GM21423 (cell line): Measurements from ENCODE around the gene CACNA1D.
"Not testable (repeated sequence)": the region's sequence is repeated elsewhere in the genome, so short reads cannot be mapped to it uniquely, and the experiment has no call there.

Source experiments
- ATAC-seq: cut with Tn5 transposase; IDR thresholded peaks from one replicate; pipeline ENCODE4 v1.9.1; 2021; ENCODE audit warnings: mild to moderate bottlenecking, moderate library complexity; ENCODE audit not compliant: unreplicated experiment

Gene CACNA1D

GRCh38 chr3:53570709-53571108, 76.3 kb downstream of the CACNA1D start:
- no peak for ATAC-seq

GRCh38 chr3:53571264-53571663, 76.9 kb downstream of the CACNA1D start:
- no peak for ATAC-seq

- not testable (repeated sequence) for ATAC-seq
These were observed 77.8 kb downstream of the CACNA1D start for GRCh38 chr3:53572184-53572583.

- ATAC-seq, result no peak
These were observed 83.1 kb downstream of the CACNA1D start for GRCh38 chr3:53577506-53577905.

GRCh38 chr3:53579636-53580035, 85.2 kb downstream of the CACNA1D start:
- ATAC-seq, result no peak

- ATAC-seq, result no peak
These were observed 87.3 kb downstream of the CACNA1D start for GRCh38 chr3:53581671-53582070.

- no peak for ATAC-seq
These were observed 88.8 kb downstream of the CACNA1D start for GRCh38 chr3:53583161-53583690.

DNA sequence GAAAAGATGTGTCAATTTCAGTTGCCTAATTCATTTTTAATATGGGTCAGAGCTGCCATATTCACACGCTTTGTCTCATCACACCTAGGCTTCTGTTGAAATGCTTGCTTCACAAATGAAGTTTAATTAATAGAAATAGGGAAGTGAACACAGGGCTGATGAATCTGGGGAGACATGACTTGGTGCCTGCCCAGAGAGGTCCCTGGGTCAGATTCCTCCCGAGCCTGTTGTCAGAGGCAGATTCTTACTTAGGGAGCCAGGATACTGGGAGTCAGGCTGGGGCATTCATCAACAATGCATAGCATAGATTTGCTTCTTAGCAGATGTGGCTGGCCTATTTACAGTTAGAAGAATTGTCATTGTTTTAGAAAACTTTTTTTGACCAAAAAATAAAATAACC, 90.6 kb downstream of the CACNA1D start:
- ATAC-seq, result no peak

DNA sequence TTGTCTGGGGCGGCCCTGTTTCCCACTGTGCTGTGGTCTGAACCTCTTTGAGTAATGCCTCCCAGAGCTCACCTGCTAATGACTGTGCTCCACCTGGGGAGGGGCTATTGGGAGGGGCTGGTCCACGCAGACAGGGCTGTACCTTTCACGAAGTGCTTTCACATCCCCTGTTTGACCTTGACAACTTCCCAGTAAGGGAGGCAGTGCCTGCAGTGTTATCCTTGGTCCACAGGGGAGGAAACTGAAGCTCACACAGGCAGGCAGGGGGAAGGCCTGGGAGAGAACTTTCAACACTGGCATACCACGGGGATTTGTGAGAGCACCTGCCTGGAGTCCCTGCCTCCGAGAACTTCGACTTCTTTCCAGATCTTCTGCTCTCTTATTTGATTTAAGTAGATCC, 91.2 kb downstream of the CACNA1D start:
- no peak for ATAC-seq

DNA sequence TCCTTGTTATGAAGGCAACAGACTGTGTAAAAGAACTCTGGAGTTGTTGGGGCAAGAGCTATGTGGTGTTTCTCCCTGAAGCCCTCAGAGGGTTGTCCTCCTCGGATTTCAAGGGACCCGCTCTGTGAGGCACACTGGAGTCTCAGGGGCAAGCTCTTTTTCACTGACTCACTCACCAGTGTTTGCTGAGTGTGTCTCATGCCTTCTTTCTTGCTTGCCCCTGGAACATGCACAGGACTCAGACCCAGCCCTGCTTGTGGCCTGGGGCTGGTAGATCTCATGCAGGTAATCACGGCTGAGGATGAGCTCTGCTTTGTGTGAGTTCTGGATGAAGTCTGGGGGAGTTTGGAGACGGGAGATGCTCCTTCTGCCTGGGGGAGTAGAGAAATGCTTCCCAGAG, 93.7 kb downstream of the CACNA1D start:
- no peak for ATAC-seq

DNA sequence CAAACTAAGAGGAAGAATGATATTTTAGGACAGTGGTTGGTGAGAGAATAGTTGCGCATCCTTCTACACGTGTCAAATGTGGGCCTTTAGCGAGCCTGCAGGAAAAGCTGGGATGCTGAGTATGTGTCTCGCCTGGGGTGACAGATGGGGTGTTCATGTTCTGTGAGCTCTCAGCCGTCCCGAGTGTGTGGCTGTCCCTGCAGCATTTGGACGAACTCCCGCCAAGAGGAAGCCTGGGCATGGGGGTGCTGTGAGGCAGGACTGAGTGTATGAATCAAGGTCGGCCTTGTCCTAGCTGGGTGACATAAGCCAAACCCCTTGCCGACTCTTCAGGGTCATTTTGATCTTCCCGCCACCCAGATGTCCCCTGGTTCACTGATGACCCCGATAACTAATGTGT, 94.8 kb downstream of the CACNA1D start:
- ATAC-seq, result no peak

DNA sequence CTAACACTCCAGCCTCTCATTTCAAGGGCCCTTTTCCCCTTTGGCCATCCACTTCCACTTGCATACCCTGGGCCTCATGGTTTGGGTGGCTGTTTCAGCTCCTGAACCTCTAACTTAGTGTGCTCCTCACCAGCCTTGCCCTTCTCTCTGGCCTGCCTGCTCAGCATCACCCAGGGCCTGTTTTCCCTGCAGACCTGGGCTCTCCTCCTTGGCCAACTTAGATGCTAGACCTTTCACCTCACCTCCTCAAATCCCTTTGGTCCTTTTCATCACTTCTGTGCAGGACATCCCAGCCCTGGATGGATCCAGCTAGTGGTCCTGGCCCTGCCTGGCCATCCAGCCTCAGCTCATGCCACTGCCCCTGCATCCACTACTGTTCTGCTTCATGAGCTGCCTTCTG, 95.4 kb downstream of the CACNA1D start:
- no peak for ATAC-seq

DNA sequence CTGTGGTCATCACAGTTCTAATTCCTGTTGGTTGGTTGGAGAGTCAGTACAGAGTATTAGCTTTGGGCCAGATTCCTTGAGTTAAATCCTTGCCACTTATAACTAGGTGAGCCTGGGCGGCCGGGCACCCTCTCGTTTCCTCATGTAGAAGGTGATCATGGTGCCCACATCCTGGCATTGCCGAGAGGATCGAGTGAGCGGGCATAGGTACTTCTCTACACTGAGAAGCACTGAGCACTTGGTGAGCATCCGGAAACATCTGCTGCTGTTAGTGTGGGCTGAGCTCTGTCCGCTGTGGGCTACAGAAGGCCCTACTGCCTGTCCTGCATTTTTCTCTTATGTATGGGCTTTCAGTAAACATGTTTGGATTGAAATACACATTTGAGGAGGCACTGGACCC, 96.2 kb downstream of the CACNA1D start:
- no peak for ATAC-seq

DNA sequence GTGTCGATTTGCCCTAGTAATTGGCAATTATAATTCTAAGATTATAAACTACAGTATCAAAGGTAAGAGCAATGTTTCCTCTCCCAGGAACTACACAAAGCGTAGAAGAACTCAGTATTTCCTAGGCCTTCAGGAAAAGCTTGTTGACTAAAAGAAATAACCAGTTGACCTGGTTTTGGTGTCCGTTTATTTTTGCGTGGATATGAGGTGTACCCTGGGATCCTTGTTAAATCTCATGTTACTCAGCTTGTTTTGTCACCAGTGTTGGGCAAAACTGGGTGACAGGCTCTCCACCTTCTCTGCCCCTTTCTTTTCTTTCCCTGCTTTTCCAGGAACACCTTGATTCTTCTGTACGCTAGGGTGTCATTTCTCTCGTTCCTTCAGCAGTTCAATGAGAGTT, 97.2 kb downstream of the CACNA1D start:
- ATAC-seq, result no peak

DNA sequence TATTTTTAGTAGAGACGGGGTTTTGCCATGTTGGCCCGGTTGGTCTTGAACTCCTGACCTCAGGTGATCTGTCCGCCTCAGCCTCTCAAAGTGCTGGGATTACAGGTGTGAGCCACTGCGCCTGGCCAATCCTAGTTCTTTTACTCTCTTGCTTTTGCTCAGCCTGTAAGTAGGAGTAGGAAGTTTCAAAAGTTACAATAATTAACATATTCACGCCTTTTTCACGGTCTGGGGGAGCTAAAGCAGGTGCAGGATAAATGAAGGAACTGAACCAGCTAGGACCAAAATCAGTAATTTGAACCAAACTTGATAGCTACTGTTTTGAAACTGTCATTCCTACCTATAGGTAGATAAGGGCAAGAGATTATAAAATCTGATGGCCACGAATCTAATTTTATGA, 98.5 kb downstream of the CACNA1D start:
- no peak for ATAC-seq

DNA sequence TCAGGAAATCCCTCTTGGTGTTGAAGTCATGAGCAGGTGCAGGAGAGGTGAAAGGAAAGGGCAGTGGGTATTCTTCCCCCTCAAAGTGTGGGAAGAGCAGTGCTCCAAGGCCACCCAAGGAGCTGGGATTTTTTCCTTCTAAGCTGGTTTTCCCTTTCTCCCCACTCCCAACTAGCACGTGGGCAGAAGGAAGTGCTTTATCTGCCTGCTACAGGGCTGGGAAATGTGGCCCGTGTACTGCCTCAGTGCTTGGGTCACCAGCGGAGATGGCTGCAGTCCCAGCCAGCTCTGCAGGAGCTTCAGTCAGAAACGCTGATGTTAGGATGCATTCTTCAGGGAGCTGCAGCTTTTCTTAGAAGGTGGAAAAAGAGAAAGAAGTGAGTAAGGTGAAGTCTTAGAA, 99.2 kb downstream of the CACNA1D start:
- ATAC-seq, result no peak

DNA sequence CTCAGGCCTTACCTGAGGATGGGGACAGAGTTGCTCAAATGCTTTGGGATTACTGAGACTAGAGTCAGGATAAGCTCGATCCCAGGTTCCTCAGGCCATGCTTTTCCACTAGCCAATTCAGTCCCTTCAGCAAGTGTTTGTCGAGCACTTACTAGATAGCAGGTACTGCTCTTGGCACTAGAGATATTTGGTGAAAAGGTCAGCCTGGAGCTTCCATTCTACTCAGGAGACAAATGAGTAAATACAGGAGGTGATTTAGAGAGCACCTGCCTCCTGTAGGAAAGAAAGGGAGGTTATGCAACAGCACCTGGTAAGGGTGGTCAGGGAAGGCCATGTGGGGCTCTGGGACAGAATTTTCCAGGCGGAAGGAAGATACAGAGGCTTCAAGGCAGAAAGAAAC, 99.9 kb downstream of the CACNA1D start:
- no peak for ATAC-seq

- no peak for ATAC-seq
These were observed 101.2 kb downstream of the CACNA1D start for GRCh38 chr3:53595660-53596059.

GRCh38 chr3:53597136-53597915, 102.9 kb downstream of the CACNA1D start:
- no peak for ATAC-seq

DNA sequence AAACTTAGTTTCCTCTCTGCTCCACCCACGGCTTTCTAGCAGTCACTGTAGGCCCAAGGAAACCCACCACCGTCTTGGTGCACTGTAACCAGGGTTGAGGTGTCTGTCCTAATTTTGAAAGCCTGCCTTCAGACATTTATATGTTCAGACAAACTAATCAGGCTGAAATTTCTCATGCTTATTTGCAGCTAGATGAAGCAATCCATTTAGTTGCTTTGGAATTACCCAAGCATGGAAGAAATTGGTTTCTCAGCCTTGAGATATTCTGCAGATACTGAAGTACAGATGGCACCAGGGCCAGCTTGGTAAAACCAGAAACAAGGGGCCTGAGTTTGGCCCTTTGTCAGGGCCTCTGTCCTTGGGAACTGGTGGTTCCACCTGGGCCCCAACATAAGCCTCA, 105.4 kb downstream of the CACNA1D start:
- no peak for ATAC-seq

DNA sequence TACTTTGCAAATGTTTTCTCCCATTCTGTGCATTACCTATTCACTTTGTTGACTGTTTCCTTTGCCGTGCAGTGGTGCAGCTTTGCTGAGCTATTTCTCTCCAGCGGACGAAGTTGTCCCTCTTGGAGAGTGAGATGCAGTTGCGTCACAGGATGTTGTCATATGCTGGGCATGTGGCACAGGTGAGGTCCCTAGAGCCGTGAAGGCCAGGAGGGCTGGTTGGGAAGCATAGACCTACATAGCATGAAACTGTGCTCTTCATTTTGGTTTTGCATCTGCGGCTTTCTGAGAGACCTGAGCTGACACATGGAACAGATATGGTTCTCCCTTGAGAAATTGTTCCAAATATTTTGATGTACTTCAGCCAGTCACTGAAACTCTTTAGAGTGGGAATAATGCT, 108.5 kb downstream of the CACNA1D start:
- no peak for ATAC-seq

GRCh38 chr3:53604232-53604631, 109.8 kb downstream of the CACNA1D start:
- ATAC-seq, result no peak

- ATAC-seq, result no peak
These were observed 112.4 kb downstream of the CACNA1D start for GRCh38 chr3:53606793-53607192.
